DMS153 treated with DMSO at 0.1 percent for 48 hours (cell line): ENCODE results near the gene RECQL.
"Not testable (repeated sequence)": the region's sequence is repeated elsewhere in the genome, so short reads cannot be mapped to it uniquely, and the experiment has no call there.

Experiments
- DNase-seq: peaks from one replicate; lab custom pipeline; 2025; ENCODE audit not compliant: unreplicated experiment; lab: John Stamatoyannopoulos, UW

The RECQL gene

DNA sequence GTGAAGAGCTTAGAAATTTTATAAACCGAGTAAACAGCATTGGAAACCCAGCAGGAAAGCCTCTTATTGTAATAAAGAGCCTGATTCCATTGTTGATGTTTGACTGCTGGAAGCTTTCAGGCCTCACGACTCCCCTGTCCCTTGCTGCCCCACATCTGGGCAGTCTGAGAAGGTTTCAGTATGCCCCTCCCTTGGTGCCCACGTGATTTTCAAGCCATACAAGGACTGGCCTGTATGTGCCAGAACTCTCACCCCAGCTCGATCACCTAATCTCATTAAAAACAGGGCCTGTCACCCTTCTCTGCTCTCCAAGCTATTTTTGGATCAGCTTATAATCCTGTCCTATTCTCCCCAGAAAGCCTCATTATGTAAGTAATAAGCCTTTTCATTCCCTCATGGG lies 71.4 kb downstream of the RECQL start:
- DNase-seq = no peak

- DNase-seq = no peak
These were observed 73.2 kb downstream of the RECQL start for GRCh38 chr12:21428241-21428640.

DNA sequence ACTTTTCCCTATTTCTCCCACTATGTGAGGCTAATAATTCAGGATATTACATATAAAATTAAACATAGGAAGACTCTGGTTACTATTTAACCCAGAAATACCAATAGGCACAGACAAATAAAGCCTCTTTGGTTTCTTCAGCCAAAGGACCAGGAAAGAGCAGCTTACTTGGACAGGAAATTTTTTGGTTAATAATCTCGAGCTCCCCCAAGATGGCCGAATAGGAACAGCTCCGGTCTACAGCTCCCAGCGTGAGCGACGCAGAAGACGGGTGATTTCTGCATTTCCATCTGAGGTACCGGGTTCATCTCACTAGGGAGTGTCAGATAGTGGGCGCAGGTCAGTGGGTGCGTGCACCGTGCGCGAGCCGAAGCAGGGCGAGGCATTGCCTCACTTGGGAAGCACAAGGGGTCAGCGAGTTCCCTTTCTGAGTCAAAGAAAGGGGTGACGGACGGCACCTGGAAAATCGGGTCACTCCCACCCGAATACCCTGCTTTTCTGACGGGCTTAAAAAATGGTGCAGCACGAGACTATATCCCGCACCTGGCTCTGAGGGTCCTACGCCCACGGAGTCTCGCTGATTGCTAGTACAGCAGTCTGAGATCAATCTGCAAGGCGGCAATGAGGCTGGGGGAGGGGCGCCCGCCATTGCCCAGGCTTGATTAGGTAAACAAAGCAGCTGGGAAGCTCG lies 82.3 kb downstream of the RECQL start:
- not testable (repeated sequence) for DNase-seq
